GM12878 (cell line): ENCODE results near the gene RALGAPB.
"Not testable (repeated sequence)": the region's sequence is repeated elsewhere in the genome, so short reads cannot be mapped to it uniquely, and the experiment has no call there.

ENCODE experiments used
- EP300 ChIP-seq, 2 experiments: fragments of 150-350 bp in 1 of 2; IDR thresholded peaks; 2 replicates each; pipeline ENCODE4 v1.6.1; 2011 to 2012; ENCODE audit warnings: low read depth in 2 of 2, low read length in 2 of 2, borderline replicate concordance in 1 of 2, improper control_type of control experiment in 1 of 2, inconsistent platforms in 1 of 2; ENCODE audit not compliant: control insufficient read depth in 1 of 2
- NBN ChIP-seq: fragments of 450-650 bp; IDR thresholded peaks from 2 replicates; pipeline ENCODE4 v1.6.1; 2016
- POLR2AphosphoS5 ChIP-seq: IDR thresholded peaks from 2 replicates; pipeline ENCODE4 v1.6.1; 2011; ENCODE audit warnings: mild to moderate bottlenecking, low read length, inconsistent platforms
- SRF ChIP-seq, 2 experiments: IDR thresholded peaks; 2 replicates each; pipeline ENCODE4 v1.6.1; 2011; ENCODE audit warnings: low read depth in 2 of 2, low read length in 2 of 2, mild to moderate bottlenecking in 1 of 2, moderate library complexity in 1 of 2
- YY1 ChIP-seq: IDR thresholded peaks from 2 replicates; pipeline ENCODE4 v1.6.1; 2011; ENCODE audit warnings: low read depth, mild to moderate bottlenecking, low read length
- ZNF24 ChIP-seq: fragments of 450-650 bp; IDR thresholded peaks from 2 replicates; pipeline ENCODE4 v1.6.1; 2017; ENCODE audit warnings: antibody characterized with exemption, mild to moderate bottlenecking
- TF ChIP-seq, protein P1 (sequence below), 3 experiments: IDR thresholded peaks in 2 of 3; conservative IDR thresholded peaks in 1 of 3; 2 replicates each; pipeline ENCODE4 v1.5.1; 2011; ENCODE audit warnings: low read depth in 3 of 3, low read length in 3 of 3, mild to moderate bottlenecking in 3 of 3, control low read depth in 2 of 3, moderate library complexity in 2 of 3, inconsistent platforms in 1 of 3, mixed read lengths in 1 of 3; ENCODE audit not compliant: control insufficient read depth in 2 of 3, insufficient read depth in 1 of 3; ENCODE audit errors: extremely low read depth in 1 of 3
- TF ChIP-seq, protein P2 (sequence below): IDR thresholded peaks from 2 replicates; pipeline ENCODE4 v1.6.1; 2011; ENCODE audit warnings: low read depth, mild to moderate bottlenecking, low read length, moderate library complexity, borderline replicate concordance; ENCODE audit errors: extremely low read depth

DNA sequence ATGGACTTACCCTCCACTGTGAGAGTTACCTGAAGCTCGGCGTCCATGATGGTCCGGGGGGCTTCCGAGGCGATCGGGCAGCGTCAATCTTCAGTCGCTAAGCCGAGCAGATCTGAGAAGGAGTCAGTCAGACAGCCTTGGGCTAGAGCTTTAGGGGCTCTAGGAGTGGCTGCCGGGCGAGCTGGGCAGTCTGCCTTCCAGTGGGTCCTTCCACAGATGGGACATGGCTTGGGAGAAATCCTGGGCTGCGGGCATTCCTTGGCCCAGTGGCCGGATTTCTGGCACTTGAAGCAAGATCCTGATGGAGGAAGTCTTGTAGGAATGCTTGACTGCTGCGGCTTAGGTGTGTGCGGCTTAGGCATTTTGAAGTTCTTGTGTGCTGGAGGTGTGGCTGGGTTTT, 123.2 kb downstream of the RALGAPB start:
- not testable (repeated sequence) for TF ChIP-seq NBN; SRF (IDR thresholded peaks at IDR 0.05; ENCODE audit: low read depth in 2 of 2, low read length in 2 of 2); ZNF24; YY1; POLR2AphosphoS5; EP300 (IDR thresholded peaks at IDR 0.05; ENCODE audit: borderline replicate concordance in 1 of 2, control insufficient read depth in 1 of 2, low read depth in 2 of 2, low read length in 2 of 2)
- TF ChIP-seq, protein P1, sequence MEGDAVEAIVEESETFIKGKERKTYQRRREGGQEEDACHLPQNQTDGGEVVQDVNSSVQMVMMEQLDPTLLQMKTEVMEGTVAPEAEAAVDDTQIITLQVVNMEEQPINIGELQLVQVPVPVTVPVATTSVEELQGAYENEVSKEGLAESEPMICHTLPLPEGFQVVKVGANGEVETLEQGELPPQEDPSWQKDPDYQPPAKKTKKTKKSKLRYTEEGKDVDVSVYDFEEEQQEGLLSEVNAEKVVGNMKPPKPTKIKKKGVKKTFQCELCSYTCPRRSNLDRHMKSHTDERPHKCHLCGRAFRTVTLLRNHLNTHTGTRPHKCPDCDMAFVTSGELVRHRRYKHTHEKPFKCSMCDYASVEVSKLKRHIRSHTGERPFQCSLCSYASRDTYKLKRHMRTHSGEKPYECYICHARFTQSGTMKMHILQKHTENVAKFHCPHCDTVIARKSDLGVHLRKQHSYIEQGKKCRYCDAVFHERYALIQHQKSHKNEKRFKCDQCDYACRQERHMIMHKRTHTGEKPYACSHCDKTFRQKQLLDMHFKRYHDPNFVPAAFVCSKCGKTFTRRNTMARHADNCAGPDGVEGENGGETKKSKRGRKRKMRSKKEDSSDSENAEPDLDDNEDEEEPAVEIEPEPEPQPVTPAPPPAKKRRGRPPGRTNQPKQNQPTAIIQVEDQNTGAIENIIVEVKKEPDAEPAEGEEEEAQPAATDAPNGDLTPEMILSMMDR (IDR thresholded peaks at IDR 0.05 in 2 of 3, conservative IDR thresholded peaks at IDR 0.05 in 1 of 3; ENCODE audit: control insufficient read depth in 2 of 3, extremely low read depth in 1 of 3, insufficient read depth in 1 of 3, low read depth in 3 of 3, low read length in 3 of 3), result not testable (repeated sequence)
- TF ChIP-seq, protein P2, sequence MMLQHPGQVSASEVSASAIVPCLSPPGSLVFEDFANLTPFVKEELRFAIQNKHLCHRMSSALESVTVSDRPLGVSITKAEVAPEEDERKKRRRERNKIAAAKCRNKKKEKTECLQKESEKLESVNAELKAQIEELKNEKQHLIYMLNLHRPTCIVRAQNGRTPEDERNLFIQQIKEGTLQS, result not testable (repeated sequence)
